AG08396 (cell line): ENCODE measurements around the gene XRRA1.
"Not testable (repeated sequence)": the region's sequence is repeated elsewhere in the genome, so short reads cannot be mapped to it uniquely, and the experiment has no call there.

Source experiments
- DNase-seq: peaks from one replicate; pipeline ENCODE4 v3.0.0; 2012; ENCODE audit warnings: low spot score, mixed read lengths

The XRRA1 gene

DNA sequence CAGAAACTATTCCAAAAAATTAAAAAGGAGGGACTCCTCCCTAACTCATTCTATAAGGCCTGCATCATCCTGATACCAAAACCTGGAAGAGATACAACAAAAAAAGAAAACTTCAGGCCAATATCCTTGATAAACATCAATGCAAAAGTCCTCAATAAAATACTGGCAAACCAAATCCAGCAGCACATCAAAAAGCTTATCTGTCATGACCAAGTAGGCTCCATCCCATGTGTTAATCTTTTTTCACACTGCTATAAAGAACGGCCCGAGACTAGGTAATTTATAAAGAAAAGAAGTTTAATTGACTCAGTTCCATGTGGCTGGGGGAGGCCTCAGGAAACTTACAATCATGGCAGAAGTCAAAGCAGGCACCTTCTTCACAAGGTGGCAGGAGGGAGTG, 123.3 kb downstream of the XRRA1 start:
- DNase-seq, result not testable (repeated sequence)

DNA sequence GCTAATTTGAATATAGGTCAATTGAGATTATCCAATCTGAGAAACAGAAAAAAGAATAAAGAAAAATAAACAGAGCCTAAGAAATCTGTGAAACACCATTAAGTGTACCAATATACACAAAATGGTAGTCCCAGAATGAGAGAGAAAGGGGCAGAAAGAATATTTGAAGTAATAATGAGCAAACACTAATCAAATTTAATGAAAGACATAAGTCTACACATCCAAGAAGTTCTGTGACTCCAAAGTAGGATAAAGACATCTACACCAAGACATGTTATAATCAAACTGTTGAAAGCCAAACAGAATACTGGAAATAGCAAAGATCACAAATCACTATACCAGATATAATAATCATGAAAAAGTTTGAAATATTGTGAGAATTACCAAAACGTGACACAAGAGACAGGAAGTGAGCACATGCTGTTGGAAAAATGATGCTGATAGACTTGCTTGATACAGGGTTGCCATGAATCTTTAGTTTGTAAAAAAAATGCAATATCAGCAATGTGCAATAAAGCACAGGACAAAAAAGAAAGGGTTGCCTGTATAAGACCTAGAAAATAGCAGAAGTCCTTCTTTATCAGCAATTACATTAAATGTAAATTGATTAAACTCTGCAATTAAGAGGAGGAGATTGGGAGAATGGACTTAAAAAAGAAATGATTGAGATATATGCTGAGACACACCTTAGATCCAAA, 124.5 kb downstream of the XRRA1 start:
- DNase-seq, result no peak

GRCh38 chr11:74822170-74822569, 126.7 kb downstream of the XRRA1 start:
- peak; percentile 53 for DNase-seq

GRCh38 chr11:74820763-74821162, 128.1 kb downstream of the XRRA1 start:
- peak; percentile 73 for DNase-seq

DNA sequence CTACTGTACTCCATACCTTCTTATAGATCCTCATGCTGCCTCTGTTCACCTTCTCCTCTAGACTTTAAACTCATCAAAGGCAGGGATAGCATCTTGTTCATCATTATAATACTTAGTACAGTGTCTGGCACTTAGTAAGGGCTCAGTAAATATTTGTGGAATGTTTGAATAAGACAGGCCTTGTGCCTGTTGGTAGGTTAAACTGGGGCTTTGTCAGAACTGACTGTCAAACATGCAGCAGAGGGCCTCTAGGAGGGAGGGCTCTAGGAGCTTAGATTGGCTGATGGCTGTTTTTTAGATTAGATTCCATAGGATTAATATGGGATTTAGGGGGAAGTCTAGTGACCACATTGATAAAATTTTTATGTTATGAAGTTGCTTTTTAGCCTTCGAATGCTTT, 129.5 kb downstream of the XRRA1 start:
- peak; percentile 18 for DNase-seq

DNA sequence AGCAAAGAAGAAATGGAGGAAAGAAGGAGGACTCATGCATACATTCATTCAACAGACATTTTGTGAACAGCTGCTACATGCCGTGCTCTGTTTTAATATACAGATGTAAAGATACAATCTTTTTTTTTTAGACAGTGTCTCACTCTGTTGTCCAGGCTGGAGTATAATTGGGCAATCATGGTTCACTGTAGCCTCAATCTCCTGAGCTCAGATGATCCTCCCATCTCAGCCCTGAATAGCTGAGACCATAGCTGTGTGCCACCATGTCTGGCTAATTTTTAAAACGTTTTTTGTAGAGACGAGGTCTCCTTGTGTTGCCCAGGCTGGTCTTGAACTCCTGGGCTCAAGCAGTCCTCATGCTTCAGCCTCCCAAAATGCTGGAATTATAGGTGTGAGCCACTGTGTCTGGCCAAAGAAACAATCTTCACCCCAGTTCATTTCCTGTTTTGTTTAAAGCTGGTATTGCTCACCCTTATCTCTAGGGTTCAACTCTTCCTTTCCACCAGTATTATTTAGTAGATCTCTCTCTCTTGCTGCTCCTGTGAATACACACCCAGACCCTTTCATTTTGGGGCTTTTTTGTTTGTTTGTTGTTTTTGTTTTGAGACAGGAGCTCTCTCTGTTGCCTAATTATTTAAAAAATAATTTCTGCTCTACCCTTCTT, 130.5 kb downstream of the XRRA1 start:
- DNase-seq, result no peak

DNA sequence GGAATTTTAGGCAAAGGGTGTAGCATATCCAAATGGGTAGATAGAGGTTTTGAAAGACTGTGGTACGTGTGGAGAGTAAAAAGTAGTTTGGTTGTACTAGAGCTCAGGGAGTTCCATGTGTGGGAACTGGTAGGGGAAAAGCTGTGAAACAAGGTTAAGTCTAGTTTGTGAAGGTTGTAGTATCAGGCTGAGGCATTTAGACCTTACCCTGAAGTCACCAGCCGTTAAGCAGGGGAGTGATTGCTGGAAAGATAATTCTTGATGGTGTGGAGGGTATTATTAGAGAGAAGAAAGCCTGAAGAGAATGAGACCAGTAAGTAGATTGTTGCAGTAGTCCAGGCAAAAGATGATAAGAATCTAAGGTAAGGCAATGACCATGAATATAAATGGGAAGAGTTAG, 132.2 kb downstream of the XRRA1 start:
- no peak for DNase-seq

- no peak for DNase-seq
Observed at GRCh38 chr11:74815966-74816365, 132.9 kb downstream of the XRRA1 start.

GRCh38 chr11:74809801-74810200, 139.1 kb downstream of the XRRA1 start:
- DNase-seq, result no peak

GRCh38 chr11:74806267-74806666, 142.6 kb downstream of the XRRA1 start:
- DNase-seq, result no peak

DNA sequence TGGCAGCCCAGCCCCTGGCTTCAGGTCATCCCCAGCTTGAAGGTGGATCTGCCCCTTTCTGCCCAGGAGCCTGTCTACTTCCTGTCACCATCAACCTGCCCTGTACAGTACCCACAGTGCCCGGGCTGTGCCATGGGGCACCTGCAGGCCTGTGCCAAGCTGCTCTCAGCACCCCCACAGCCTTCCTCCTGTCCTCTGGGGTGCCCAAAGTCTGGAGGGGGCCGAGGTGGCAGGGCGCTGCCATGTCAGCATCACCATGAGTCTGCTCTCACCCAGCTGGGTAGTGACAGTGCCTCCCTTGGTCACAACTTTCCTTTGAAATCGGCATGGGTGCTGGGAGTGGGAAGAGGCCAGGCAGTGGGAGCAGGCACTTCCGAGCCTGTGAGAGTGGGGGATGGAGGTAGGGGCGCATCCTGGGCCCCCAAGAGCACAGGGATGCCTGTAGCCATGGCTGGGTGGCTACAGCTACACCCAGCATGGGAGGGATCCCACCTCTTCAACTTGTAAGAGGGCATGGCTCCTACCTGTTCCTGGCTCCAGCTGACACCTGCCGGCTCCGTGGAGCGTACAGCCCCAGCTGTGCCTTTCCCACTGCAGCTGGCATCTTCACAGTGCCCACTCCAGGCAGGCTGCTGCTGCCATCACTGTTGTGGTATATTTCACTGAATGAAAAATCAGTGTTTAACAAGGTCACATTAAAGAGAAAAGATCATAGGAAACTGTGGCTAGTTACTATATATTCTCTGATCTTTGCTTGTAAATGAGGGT, 157.4 kb downstream of the XRRA1 start:
- DNase-seq, result no peak
